Activated CD8-positive, alpha-beta T cell treated with anti-CD3 and anti-CD28 coated beads for 36 hours (primary cell): ENCODE results near the gene B3GNT7. TPM values are rescaled to one million over a fixed set of nuclear protein-coding genes. Genes with fewer than 3 reads are reported as not detected.

Experiments used
- ATAC-seq: fragments of 200-7000 bp; cut with Tn5 transposase; one replicate; pipeline ENCODE4 v1.10.0; 2021; ENCODE audit warnings: mild to moderate bottlenecking, moderate library complexity
- CTCF ChIA-PET: fragments of 350-600 bp; sonication (Branson Sonifier 250); formaldehyde crosslinking; loops from one replicate; lab custom pipeline; 2021; ENCODE audit warnings: antibody characterized with exemption; lab: Charles Lee
- POLR2A ChIA-PET: fragments of 350-600 bp; sonication (Branson Sonifier 250); formaldehyde crosslinking; loops from one replicate; lab custom pipeline; 2021; ENCODE audit warnings: antibody characterized with exemption; lab: Charles Lee
- DNase-seq: peaks from one replicate; pipeline ENCODE4 v3.0.0-alpha.2; 2020
- H3K27ac Mint-ChIP-seq: one replicate; pipeline ENCODE4 v1.8.0; 2021; ENCODE audit warnings: mild to moderate bottlenecking, mixed read lengths
- H3K27me3 Mint-ChIP-seq: one replicate; pipeline ENCODE4 v1.8.0; 2021; ENCODE audit warnings: mixed read lengths
- H3K36me3 Mint-ChIP-seq: one replicate; pipeline ENCODE4 v1.8.0; 2021; ENCODE audit warnings: low read depth, mixed read lengths
- H3K4me1 Mint-ChIP-seq: one replicate; pipeline ENCODE4 v1.8.0; 2021; ENCODE audit warnings: low read depth, mixed read lengths
- H3K4me3 Mint-ChIP-seq: one replicate; pipeline ENCODE4 v1.8.0; 2021; ENCODE audit warnings: mild to moderate bottlenecking, moderate library complexity, mixed read lengths
- H3K9me3 Mint-ChIP-seq: one replicate; pipeline ENCODE4 v1.8.0; 2021; ENCODE audit warnings: mixed read lengths
- CTCF ChIP-seq: fragments of 200-600 bp; IDR thresholded peaks from one replicate; pipeline ENCODE4 v1.8.0; 2022; ENCODE audit warnings: antibody characterized with exemption, mild to moderate bottlenecking
- intact Hi-C: fragments of 100-400 bp; cut with micrococcal nuclease; formaldehyde crosslinking; loops from one replicate; pipeline ENCODE4 v1.10.0; 2022
- total RNA-seq, 2 experiments: library from RNA; stranded (reverse); gene quantifications; one replicate each; pipeline ENCODE4 v1.2.3, GENCODE V29; 2021

B3GNT7 gene
- total RNA-seq, 2 experiments from 2014 or later = 0.29 TPM; not detected in 1

- H3K27ac Mint-ChIP-seq = no peak overlapping the region
- TF ChIP-seq CTCF = no peak
- peaks cover 13% of the 10 kb centered on the region for H3K9me3 Mint-ChIP-seq
- CTCF ChIA-PET = interaction anchor here (1.0 to 3.4 kb wide), 15 partner anchors 9 to 308 kb away, joined by 3 to 29 read pairs (median 5); no protein-coding TSS in a partner anchor
- POLR2A ChIA-PET = interaction anchor here (2.5 kb wide), 1 partner anchor 42 kb away, joined by 9 read pairs; no protein-coding TSS in a partner anchor
- ATAC-seq = no peak
- H3K27me3 Mint-ChIP-seq = peaks cover 25% of the 10 kb centered on the region
- intact Hi-C loops = loop anchor here (5.0 to 10.0 kb wide), 2 partner anchors 116 to 184 kb away; no protein-coding TSS in a partner anchor
- peaks cover 2% of the 10 kb centered on the region for H3K36me3 Mint-ChIP-seq
- H3K4me1 Mint-ChIP-seq = peaks cover 12% of the 10 kb centered on the region
- no peak overlapping the region for H3K4me3 Mint-ChIP-seq
- no peak for DNase-seq
Observed at GRCh38 chr2:231411237-231411636, 15.7 kb downstream of the B3GNT7 start.

- H3K36me3 Mint-ChIP-seq = peaks cover 2% of the 10 kb centered on the region
- CTCF ChIA-PET = interaction anchor here (0.6 to 3.4 kb wide), 26 partner anchors 8 to 551 kb away, joined by 3 to 29 read pairs (median 3); no protein-coding TSS in a partner anchor
- POLR2A ChIA-PET = interaction anchor here (0.7 to 2.5 kb wide), 3 partner anchors 17 to 41 kb away, joined by 3 to 9 read pairs (median 3); no protein-coding TSS in a partner anchor
- peak; percentile 88 for DNase-seq
- ATAC-seq = peak; percentile 99
- H3K27me3 Mint-ChIP-seq = peaks cover 25% of the 10 kb centered on the region
- no peak overlapping the region for H3K27ac Mint-ChIP-seq
- H3K9me3 Mint-ChIP-seq = peaks cover 13% of the 10 kb centered on the region
- H3K4me1 Mint-ChIP-seq = peaks cover 6% of the 10 kb centered on the region
- intact Hi-C loops = loop anchor here (5.0 to 10.0 kb wide), 2 partner anchors 117 to 185 kb away; no protein-coding TSS in a partner anchor
- H3K4me3 Mint-ChIP-seq = peak overlapping the region; percentile 50
- TF ChIP-seq CTCF = peak; percentile 85
Observed at GRCh38 chr2:231411831-231412617, 16.5 kb downstream of the B3GNT7 start.

- intact Hi-C loops = loop anchor here (5.0 to 10.0 kb wide), 2 partner anchors 118 to 185 kb away; no protein-coding TSS in a partner anchor
- peaks cover 2% of the 10 kb centered on the region for H3K36me3 Mint-ChIP-seq
- peak overlapping the region; percentile 22 for H3K4me3 Mint-ChIP-seq
- no peak overlapping the region for H3K27ac Mint-ChIP-seq
- peaks cover 25% of the 10 kb centered on the region for H3K27me3 Mint-ChIP-seq
- ChIA-PET POLR2A (interaction anchor here (0.7 to 2.5 kb wide), 3 partner anchors 17 to 41 kb away, joined by 3 to 9 read pairs (median 3); no protein-coding TSS in a partner anchor), CTCF (interaction anchor here (0.6 to 3.4 kb wide), 22 partner anchors 10 to 552 kb away, joined by 3 to 29 read pairs (median 3); no protein-coding TSS in a partner anchor)
- H3K4me1 Mint-ChIP-seq = peaks cover 6% of the 10 kb centered on the region
- peak; percentile 18 for TF ChIP-seq CTCF
- H3K9me3 Mint-ChIP-seq = peaks cover 13% of the 10 kb centered on the region
- DNase-seq (no peak), ATAC-seq (no peak)
Observed at GRCh38 chr2:231412618-231412963, 17.1 kb downstream of the B3GNT7 start.

GRCh38 chr2:231413456-231413855 is 17.9 kb downstream of the B3GNT7 start:
- ATAC-seq (no peak), DNase-seq (no peak)
- POLR2A ChIA-PET = no interaction called here
- intact Hi-C loops = loop anchor here (5.0 to 10.0 kb wide), 2 partner anchors 119 to 186 kb away; no protein-coding TSS in a partner anchor
- H3K4me3 Mint-ChIP-seq = no peak overlapping the region
- H3K27ac Mint-ChIP-seq = no peak overlapping the region
- peaks cover 27% of the 10 kb centered on the region for H3K27me3 Mint-ChIP-seq
- peaks cover 6% of the 10 kb centered on the region for H3K4me1 Mint-ChIP-seq
- CTCF ChIA-PET = interaction anchor here (1.1 to 3.4 kb wide), 4 partner anchors 8 to 239 kb away, joined by 3 to 29 read pairs (median 3); no protein-coding TSS in a partner anchor
- H3K9me3 Mint-ChIP-seq = peaks cover 13% of the 10 kb centered on the region
- no peak for TF ChIP-seq CTCF
- H3K36me3 Mint-ChIP-seq = peaks cover 2% of the 10 kb centered on the region
